HG03097 (cell line): ENCODE data around the gene PRPF6.

Source experiments
- ATAC-seq: cut with Tn5 transposase; IDR thresholded peaks from one replicate; pipeline ENCODE4 v1.9.1; 2021; ENCODE audit not compliant: unreplicated experiment, low FRiP score

The PRPF6 gene

GRCh38 chr20:64047046-64047389 is 66.1 kb downstream of the PRPF6 start:
- ATAC-seq = no peak

GRCh38 chr20:64047968-64048401 is 67.1 kb downstream of the PRPF6 start:
- ATAC-seq = no peak

DNA sequence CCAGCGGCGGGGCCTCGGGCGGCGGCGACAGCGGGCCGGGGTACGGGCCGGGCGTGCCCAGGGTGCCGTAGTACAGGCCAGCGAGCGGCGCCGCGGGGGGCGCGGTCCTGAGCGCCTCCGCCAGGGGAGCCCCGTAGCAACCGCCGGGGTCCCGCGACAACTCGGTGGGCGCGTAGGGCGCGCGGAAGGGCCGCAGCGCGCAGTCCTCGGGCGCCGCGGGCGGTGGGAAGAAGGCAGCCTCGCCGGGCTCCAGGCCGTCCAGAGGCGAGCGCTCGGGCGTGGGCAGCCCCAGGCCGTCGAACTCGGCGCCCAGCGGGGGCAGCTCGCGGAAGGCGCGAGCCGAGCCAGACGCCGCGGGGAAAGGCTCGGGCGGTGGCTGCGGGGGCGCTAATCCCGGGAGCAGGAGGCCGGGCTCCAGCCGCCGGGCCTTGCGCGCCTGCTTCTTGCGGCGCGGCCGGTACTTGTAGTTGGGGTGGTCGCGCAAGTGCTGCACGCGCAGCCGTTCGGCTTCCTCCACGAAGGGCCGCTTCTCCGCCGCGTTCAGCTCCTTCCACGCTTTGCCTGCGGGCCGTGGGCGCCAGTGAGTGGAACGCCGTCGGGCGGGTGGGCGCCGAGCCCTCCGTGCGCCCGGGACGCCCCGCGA is 67.6 kb downstream of the PRPF6 start:
- ATAC-seq = no peak

DNA sequence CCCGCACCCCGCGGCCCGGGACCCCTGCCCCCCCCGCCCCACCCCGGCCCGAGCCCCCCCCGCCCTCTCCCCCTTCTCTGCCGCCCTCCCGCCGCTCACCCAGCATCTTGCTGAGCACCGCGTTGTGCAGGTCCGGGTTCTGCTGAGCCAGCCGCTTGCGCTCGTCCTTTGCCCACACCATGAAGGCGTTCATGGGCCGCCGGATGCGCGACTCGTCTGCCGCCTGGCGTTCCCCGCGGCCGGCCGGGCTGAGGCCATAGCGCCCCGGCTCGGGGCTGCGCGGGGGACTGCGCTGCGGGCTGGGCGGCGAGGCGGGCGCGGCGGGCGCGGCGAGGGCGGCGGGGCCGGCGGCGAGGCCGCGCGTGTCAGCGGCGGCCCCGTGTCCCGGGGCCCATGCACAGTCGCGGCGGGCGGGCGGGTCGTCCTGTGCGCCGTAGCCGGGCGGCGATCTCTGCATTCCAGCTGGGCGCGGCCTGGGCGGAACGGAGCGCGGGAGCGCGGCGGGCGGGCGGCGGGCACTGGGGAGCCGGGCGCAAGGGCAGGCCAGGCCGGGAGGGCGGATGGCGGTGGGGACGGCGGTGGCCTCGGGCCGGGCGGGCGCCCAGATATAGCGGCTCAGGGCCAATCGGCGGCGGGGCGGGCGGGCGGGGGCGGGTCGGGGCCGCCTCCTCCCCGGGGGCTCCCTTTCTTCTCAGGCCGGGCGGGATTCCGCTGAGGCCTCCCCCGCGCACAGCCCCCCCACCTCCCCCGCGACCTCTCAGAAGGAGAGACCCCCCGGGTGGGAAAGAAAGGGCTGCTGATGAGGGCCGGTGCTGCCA is 68.3 kb downstream of the PRPF6 start, which contains the start of gene SOX18:
Gene SOX18 (minus strand): TSS at position 580 of the 818 bp plus-strand sequence. CDS start 123 bp downstream, at position 457.
- ATAC-seq = no peak

DNA sequence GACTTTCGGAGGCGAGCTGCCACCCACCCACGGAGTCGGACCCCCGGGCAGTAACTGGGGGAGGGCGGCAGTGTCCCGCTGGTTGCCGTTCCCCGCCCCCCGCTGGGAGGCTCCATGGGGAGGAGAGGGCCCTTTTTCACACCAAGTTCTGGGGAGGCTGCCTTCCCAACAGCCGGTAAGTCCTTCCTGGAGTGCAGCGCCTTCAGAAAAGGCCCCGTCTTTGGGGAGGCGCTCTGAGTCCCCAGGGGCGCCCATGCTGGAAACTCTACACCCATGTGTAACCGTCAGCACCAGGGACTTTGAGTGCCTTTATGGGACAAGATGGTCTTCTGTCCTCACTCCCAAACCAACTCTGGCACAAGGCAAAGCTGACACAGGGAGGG is 68.9 kb downstream of the PRPF6 start:
- no peak for ATAC-seq

- no peak for ATAC-seq
These were observed 69.5 kb downstream of the PRPF6 start for GRCh38 chr20:64050261-64051032.

DNA sequence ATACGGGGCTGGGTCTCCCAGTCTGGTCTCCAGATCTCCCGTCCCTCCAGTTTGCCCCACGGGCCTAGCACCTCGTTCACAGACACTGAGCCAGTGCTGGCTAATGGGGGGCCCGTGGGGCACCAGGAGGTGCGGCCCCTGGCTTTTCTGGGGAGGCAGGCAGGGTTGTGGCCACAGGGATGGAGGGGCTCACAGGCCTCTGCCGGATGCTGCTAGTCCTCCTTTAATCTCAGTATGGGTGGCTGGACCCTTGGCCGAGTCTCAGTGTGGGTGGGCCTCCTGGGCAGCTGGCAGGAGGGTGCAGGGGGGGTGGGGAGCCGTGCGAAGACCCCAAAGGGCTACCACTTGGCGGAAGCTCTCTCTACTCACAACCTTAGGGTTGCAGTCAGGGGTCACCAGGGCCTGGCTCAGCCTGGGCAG is 70.1 kb downstream of the PRPF6 start:
- ATAC-seq = no peak

- ATAC-seq = no peak
These were observed 70.8 kb downstream of the PRPF6 start for GRCh38 chr20:64051561-64052325.

GRCh38 chr20:64052326-64052722 is 71.4 kb downstream of the PRPF6 start:
- no peak for ATAC-seq

DNA sequence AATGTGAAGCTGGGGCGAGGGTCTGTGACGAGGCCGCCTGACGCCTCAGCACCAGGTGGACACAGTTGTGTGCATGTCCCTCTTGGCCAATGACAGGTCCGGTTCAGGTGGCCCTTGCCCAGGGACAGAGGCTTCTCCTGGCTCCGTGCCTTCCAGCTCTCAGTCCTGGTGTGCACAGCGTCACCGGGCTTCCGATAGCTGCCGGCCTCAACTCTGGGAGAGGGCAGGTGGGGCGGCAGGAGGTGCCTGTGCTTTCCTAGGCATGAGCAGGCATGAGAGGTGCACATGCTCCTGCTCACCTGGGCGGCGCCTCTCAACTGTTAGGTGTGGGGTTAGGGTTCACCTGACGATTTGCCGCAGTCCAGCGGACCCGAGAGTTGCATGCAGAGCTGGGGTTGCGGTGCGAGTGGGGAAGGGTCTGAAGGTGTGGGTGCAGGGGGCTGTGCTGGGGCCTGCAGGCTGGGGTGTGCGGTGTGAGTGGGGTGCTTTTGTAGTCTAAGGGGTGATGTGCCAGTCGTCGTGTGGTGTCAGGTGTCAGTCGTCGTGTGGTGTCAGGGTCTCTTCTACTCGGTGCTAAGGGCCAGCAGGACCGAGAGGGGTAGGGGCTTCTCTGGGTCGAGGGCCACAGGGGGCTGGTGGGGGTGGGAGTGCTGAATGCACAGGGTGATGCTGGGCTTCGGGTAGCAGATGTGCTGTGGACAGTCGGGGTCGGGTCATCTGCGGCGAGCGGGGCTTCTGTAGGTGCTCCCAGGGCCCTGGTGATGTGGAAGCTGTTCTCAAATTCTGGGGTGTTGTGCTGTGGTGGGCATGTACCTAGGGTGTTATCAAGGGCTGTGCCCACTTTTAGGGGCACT is 72.3 kb downstream of the PRPF6 start:
- ATAC-seq = no peak

DNA sequence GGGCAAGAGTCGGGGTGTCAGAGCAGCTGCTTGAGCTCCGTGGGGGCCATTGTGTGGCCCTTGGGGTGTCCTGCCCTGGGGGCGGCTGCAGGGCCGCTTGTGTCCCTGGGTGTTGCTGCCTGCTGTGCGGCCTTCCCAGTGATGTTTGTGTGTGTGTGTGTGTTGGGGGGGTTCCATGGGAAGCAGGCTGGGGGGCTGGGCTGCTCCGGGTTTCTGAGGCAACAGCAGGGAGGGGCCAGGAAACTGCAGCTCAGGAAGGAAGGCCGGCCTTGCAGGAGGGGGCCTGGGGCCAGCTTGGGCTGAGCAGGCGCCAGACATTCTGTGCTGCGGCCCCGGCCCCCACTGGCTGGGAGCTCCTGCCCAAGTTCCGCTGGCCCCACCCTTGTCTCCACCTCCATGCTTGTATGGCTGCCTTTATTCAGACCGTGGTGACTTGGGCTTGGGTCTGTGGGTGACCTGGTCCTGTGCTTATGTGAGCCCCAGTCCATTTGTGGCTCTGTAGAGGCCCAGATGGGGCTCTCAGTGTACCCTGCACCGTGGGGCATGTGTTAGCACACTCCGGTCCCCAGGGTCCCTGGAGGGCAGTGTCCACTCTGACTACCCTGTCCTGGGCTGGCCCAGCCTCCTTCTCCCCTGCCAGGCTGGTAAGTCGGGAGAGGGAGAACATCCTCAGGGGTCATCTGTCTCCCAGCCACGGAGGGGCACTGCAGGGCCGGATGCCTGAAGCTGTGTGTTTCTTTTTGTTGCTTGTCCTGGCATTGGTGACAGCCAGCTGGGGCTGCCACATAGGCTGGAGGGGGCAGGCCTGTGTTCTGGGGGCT is 73.1 kb downstream of the PRPF6 start:
- no peak for ATAC-seq

DNA sequence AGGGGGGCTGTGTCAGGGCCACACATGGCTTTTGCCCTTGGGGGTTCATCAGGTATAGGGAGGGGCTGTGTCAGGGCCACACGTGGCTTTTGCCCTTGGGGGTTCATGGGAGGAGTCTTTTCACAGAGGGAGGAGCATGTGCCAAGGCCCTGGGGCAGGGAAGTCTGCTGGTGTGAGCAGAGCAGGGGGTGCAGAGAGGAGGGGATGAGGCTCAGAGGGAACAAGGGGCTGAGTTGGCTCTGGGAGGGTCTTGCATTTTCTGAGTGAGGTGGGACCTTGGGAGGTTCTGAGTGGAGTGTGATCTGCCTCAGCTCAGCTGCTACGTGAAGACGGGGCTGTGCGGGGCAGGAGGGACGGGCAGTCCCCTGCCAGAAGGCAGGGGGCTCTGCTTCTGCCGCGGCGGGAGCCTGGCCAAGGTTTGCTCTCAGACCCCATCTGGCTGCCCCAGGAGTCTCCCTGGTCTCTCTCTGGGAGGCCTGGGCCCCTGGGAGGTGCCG is 74.5 kb downstream of the PRPF6 start:
- no peak for ATAC-seq

- ATAC-seq = no peak
These were observed 75.1 kb downstream of the PRPF6 start for GRCh38 chr20:64055893-64056638.

DNA sequence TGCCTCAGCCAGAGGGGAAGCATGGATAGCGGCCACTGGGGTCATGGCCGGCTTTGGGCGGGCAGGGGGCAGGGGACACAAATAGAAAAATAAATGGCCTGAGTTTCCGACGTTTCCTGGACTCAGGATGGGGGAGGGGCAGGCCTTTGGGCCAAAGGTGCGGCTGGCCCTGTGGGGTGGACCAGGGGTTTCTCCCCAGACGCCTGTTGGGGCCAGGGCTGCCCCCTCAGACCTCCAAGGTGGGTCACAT is 75.6 kb downstream of the PRPF6 start:
- no peak for ATAC-seq

DNA sequence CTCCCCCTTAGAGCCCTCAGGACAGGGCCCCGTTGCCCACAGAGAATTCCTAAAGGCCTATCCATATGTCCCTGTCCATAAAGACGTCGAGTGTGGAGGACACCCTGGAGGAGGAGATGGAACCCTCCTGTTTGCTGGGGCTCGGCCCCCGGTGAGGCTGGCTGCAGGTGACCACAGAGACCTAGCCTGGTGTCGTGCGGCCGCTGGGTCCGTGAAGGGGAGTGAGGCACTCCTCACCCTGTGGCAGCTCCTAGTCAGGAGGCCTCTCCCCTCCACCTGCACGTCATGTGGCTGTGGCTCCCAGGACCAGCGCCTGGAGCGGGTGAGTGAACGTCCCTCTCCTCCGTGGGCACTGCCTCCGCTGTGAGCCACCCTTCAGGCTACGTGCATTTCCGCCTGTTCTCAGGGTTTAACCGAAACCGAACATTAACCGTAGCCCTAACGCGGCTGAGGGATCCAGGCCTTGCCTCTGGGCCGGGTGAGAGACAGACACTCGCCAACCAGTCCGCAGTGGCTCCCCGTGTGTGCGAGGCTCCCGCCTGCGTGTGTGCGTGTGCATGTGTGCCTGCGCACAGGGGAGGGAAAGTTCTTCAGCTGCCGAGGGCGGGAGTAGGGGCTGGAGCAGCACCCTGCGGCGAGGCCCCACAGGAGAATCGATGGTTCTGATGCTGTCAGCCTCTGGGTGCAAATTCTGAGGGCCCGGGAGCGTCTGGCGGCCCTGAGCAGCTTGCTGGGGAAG is 76.1 kb downstream of the PRPF6 start:
- ATAC-seq = no peak

DNA sequence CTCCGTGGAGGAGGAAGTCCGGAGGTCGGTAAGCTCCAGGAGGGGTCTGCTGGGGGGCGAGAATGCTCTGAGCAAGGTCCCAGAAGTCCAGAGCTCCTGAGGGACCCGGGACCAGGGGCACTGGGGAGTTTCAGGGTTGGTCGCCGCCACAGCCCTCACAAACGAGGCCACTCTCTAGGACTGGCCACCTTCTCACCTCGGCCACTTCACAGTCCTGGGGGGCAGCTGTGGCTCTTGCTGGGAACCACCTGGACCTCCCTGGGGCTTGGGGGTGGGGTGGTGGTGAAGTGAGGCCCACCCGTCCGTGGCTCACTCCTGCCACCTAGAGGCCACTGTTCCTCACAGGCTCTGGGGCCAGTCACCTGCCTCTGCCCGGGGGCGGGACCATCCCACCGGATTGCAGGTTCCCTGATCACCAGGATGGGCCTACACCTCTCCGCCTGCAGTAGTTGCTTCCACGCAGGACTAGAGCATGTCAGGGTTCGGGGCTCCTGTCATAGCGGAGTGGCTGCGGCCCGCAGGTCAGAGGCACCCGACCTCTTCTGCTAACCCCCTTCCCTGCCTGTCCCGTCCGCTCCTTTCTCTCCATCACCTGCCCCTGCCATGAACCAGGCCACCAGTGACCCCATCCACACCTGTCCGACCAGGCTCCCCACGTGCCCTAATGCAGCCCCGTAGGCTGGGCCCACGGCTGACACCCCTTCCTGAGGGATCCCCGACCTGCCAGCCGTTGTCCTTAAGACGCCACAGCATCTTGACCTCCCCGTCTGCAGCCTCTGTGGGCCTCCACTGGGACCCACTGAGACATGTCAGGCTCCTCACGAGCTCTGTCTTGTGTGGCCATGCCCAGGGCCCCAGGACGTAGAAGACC is 76.9 kb downstream of the PRPF6 start:
- no peak for ATAC-seq

DNA sequence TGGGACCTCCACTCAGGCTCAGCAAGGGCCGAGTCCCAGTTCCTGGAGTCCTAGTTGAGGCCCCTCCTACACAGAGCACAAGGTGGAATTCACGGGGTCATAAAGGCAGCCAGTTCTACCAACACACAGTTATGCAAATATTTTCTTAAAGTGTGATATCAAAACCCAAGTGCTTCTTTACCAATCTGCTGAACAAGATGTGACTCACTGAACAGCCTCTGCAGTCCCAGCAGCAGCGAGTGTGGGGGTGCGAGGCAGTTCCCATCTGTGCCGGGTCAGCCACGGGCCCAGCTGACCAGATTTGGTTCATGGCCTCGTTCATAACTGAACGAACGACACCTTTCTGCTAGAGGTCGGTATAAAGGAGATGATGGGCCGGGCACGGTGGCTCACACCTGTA is 77.6 kb downstream of the PRPF6 start:
- ATAC-seq = no peak
